Activated CD4-positive, alpha-beta memory T cell treated with anti-CD3 and anti-CD28 coated beads for 36 hours (primary cell): ENCODE data around the gene CIDEB. TPM values are rescaled to one million over a fixed set of nuclear protein-coding genes. Genes with fewer than 3 reads are reported as not detected.
"Not testable (repeated sequence)": the region's sequence is repeated elsewhere in the genome, so short reads cannot be mapped to it uniquely, and the experiment has no call there.

ENCODE experiments used
- CTCF ChIA-PET: fragments of 350-600 bp; sonication (Branson Sonifier 250); formaldehyde crosslinking; loops from one replicate; lab custom pipeline; 2021; ENCODE audit warnings: antibody characterized with exemption, inconsistent platforms; lab: Charles Lee
- POLR2A ChIA-PET: fragments of 350-600 bp; sonication (Branson Sonifier 250); formaldehyde crosslinking; loops from one replicate; lab custom pipeline; 2021; ENCODE audit warnings: antibody characterized with exemption; lab: Charles Lee
- DNase-seq: peaks from one replicate; pipeline ENCODE4 v3.0.0-alpha.2; 2020
- H3K27ac Mint-ChIP-seq: one replicate; pipeline ENCODE4 v1.8.0; 2021; ENCODE audit warnings: mixed read lengths
- H3K27me3 Mint-ChIP-seq: one replicate; pipeline ENCODE4 v1.8.0; 2021; ENCODE audit warnings: mixed read lengths
- H3K36me3 Mint-ChIP-seq: one replicate; pipeline ENCODE4 v1.8.0; 2021; ENCODE audit warnings: mixed read lengths
- H3K4me1 Mint-ChIP-seq: one replicate; pipeline ENCODE4 v1.8.0; 2021; ENCODE audit warnings: low read depth, mixed read lengths
- H3K4me3 Mint-ChIP-seq: one replicate; pipeline ENCODE4 v1.8.0; 2021; ENCODE audit warnings: mild to moderate bottlenecking, mixed read lengths
- H3K9me3 Mint-ChIP-seq: one replicate; pipeline ENCODE4 v1.8.0; 2021; ENCODE audit warnings: mixed read lengths
- intact Hi-C: fragments of 100-400 bp; cut with micrococcal nuclease; formaldehyde crosslinking; loops from one replicate; pipeline ENCODE4 v1.15.1; 2023
- total RNA-seq, 2 experiments: library from RNA; stranded (reverse); gene quantifications; one replicate each; pipeline ENCODE4 v1.2.3, GENCODE V29; 2021

Gene CIDEB
- total RNA-seq, 2 experiments from 2014 or later: 22.6 to 25.8 TPM

GRCh38 chr14:24331731-24332267 is 24.0 kb upstream of the CIDEB start:
- intact Hi-C loops: loop anchor here (1.0 to 5.0 kb wide), 6 partner anchors 21 to 347 kb away; partner anchors contain the start of genes LTB4R, LTB4R2, NFATC4 and RABGGTA
- peaks cover 21% of the 10 kb centered on the region for H3K27me3 Mint-ChIP-seq
- peak overlapping the region; percentile 30 for H3K27ac Mint-ChIP-seq
- H3K4me1 Mint-ChIP-seq: peaks cover 47% of the 10 kb centered on the region
- ChIA-PET POLR2A (interaction anchor here (0.7 to 3.4 kb wide), 6 partner anchors 14 to 132 kb away, joined by 3 to 67 read pairs (median 4); partner anchors contain the start of genes CBLN3, KHNYN and TINF2), CTCF (interaction anchor here (0.6 to 25.4 kb wide), 11 partner anchors 11 to 223 kb away, joined by 3 to 968 read pairs (median 6); partner anchors contain the start of genes CBLN3, CIDEB, KHNYN and LTB4R)
- H3K36me3 Mint-ChIP-seq: peaks cover 6% of the 10 kb centered on the region
- H3K4me3 Mint-ChIP-seq: peak overlapping the region; percentile 78
- H3K9me3 Mint-ChIP-seq: no peaks in the 10 kb centered on the region
- DNase-seq: no peak

GRCh38 chr14:24330973-24331674 is 23.3 kb upstream of the CIDEB start:
- DNase-seq: no peak
- H3K4me1 Mint-ChIP-seq: peaks cover 47% of the 10 kb centered on the region
- ChIA-PET CTCF (interaction anchor here (0.6 to 25.4 kb wide), 5 partner anchors 10 to 222 kb away, joined by 3 to 968 read pairs (median 6); partner anchors contain the start of genes CBLN3, CIDEB, KHNYN and LTB4R), POLR2A (interaction anchor here (1.0 kb wide), 2 partner anchors 88 to 106 kb away, joined by 3 to 6 read pairs; partner anchors contain the start of gene TINF2)
- peaks cover 21% of the 10 kb centered on the region for H3K27me3 Mint-ChIP-seq
- H3K4me3 Mint-ChIP-seq: no peak overlapping the region
- no peaks in the 10 kb centered on the region for H3K9me3 Mint-ChIP-seq
- intact Hi-C loops: loop anchor here (5.0 kb wide), 1 partner anchor 36 kb away; the partner anchor contains the start of gene NFATC4
- peaks cover under 1% of the 10 kb centered on the region for H3K36me3 Mint-ChIP-seq
- no peak overlapping the region for H3K27ac Mint-ChIP-seq

GRCh38 chr14:24329736-24330135 is 22.0 kb upstream of the CIDEB start:
- POLR2A ChIA-PET: interaction anchor here (0.9 kb wide), 1 partner anchor 100 kb away, joined by 3 read pairs; the partner anchor contains the start of genes CBLN3 and KHNYN
- H3K36me3 Mint-ChIP-seq: no peaks in the 10 kb centered on the region
- no peak overlapping the region for H3K4me3 Mint-ChIP-seq
- H3K4me1 Mint-ChIP-seq: peaks cover 42% of the 10 kb centered on the region
- CTCF ChIA-PET: interaction anchor here (0.7 to 25.4 kb wide), 5 partner anchors 20 to 156 kb away, joined by 3 to 968 read pairs (median 3); partner anchors contain the start of genes CBLN3, CIDEB, KHNYN and LTB4R
- peak overlapping the region; percentile 42 for H3K27ac Mint-ChIP-seq
- DNase-seq: peak; percentile 84
- intact Hi-C loops: loop anchor here (5.0 kb wide), 1 partner anchor 38 kb away; the partner anchor contains the start of gene NFATC4
- no peaks in the 10 kb centered on the region for H3K9me3 Mint-ChIP-seq
- H3K27me3 Mint-ChIP-seq: peaks cover 14% of the 10 kb centered on the region

- peaks cover 40% of the 10 kb centered on the region for H3K4me1 Mint-ChIP-seq
- H3K4me3 Mint-ChIP-seq: no peak overlapping the region
- DNase-seq: no peak
- H3K27ac Mint-ChIP-seq: peak overlapping the region; percentile 42
- intact Hi-C loops: no loop called here
- POLR2A ChIA-PET: interaction anchor here (0.9 kb wide), 1 partner anchor 101 kb away, joined by 3 read pairs; the partner anchor contains the start of genes CBLN3 and KHNYN
- peaks cover 12% of the 10 kb centered on the region for H3K27me3 Mint-ChIP-seq
- H3K9me3 Mint-ChIP-seq: no peaks in the 10 kb centered on the region
- CTCF ChIA-PET: interaction anchor here (0.7 to 25.4 kb wide), 5 partner anchors 8 to 156 kb away, joined by 3 to 968 read pairs (median 3); partner anchors contain the start of genes CBLN3, CIDEB, KHNYN and LTB4R
- H3K36me3 Mint-ChIP-seq: no peaks in the 10 kb centered on the region
Measured at GRCh38 chr14:24329073-24329663, 21.4 kb upstream of the CIDEB start.

- H3K27ac Mint-ChIP-seq, H3K4me3 Mint-ChIP-seq, intact Hi-C loops, H3K9me3 Mint-ChIP-seq, POLR2A ChIA-PET, H3K27me3 Mint-ChIP-seq, H3K36me3 Mint-ChIP-seq: not testable (repeated sequence)
- DNase-seq: peak; percentile 60
- CTCF ChIA-PET: interaction anchor here (0.6 to 25.4 kb wide), 7 partner anchors 9 to 236 kb away, joined by 3 to 968 read pairs (median 4); partner anchors contain the start of genes CBLN3, CIDEB, KHNYN and LTB4R
- H3K4me1 Mint-ChIP-seq: peaks cover 31% of the 10 kb centered on the region
Measured at GRCh38 chr14:24327914-24328313, 20.1 kb upstream of the CIDEB start.

GRCh38 chr14:24327303-24327702 is 19.5 kb upstream of the CIDEB start:
- no peaks in the 10 kb centered on the region for H3K9me3 Mint-ChIP-seq
- no peaks in the 10 kb centered on the region for H3K36me3 Mint-ChIP-seq
- peaks cover 3% of the 10 kb centered on the region for H3K27me3 Mint-ChIP-seq
- CTCF ChIA-PET: interaction anchor here (0.9 to 25.4 kb wide), 6 partner anchors 9 to 236 kb away, joined by 3 to 968 read pairs (median 4); partner anchors contain the start of genes CBLN3, CIDEB, KHNYN and LTB4R
- intact Hi-C loops: no loop called here
- H3K4me3 Mint-ChIP-seq: no peak overlapping the region
- peaks cover 27% of the 10 kb centered on the region for H3K4me1 Mint-ChIP-seq
- DNase-seq: no peak
- H3K27ac Mint-ChIP-seq: no peak overlapping the region
- POLR2A ChIA-PET: no interaction called here

GRCh38 chr14:24325963-24326362 is 18.2 kb upstream of the CIDEB start:
- ChIA-PET POLR2A (no interaction called here), CTCF (interaction anchor here (1.0 to 25.4 kb wide), 3 partner anchors 14 to 108 kb away, joined by 3 to 968 read pairs (median 235); partner anchors contain the start of genes CBLN3, CIDEB, KHNYN and LTB4R)
- intact Hi-C loops: no loop called here
- no peaks in the 10 kb centered on the region for H3K27me3 Mint-ChIP-seq
- no peaks in the 10 kb centered on the region for H3K36me3 Mint-ChIP-seq
- peaks cover 20% of the 10 kb centered on the region for H3K4me1 Mint-ChIP-seq
- no peak overlapping the region for H3K4me3 Mint-ChIP-seq
- no peaks in the 10 kb centered on the region for H3K9me3 Mint-ChIP-seq
- DNase-seq: no peak
- H3K27ac Mint-ChIP-seq: no peak overlapping the region

GRCh38 chr14:24325041-24325530 is 17.3 kb upstream of the CIDEB start:
- no peaks in the 10 kb centered on the region for H3K9me3 Mint-ChIP-seq
- no peaks in the 10 kb centered on the region for H3K27me3 Mint-ChIP-seq
- H3K4me1 Mint-ChIP-seq: peaks cover 19% of the 10 kb centered on the region
- no peak overlapping the region for H3K4me3 Mint-ChIP-seq
- ChIA-PET POLR2A (no interaction called here), CTCF (interaction anchor here (1.0 to 25.4 kb wide), 5 partner anchors 9 to 108 kb away, joined by 3 to 968 read pairs (median 5); partner anchors contain the start of genes CBLN3, CIDEB, KHNYN and LTB4R)
- DNase-seq: no peak
- no peaks in the 10 kb centered on the region for H3K36me3 Mint-ChIP-seq
- intact Hi-C loops: no loop called here
- H3K27ac Mint-ChIP-seq: no peak overlapping the region

- H3K4me3 Mint-ChIP-seq: no peak overlapping the region
- peaks cover 8% of the 10 kb centered on the region for H3K4me1 Mint-ChIP-seq
- POLR2A ChIA-PET: interaction anchor here (0.6 kb wide), 1 partner anchor 110 kb away, joined by 4 read pairs; no protein-coding TSS in a partner anchor
- intact Hi-C loops: no loop called here
- H3K36me3 Mint-ChIP-seq: no peaks in the 10 kb centered on the region
- DNase-seq: no peak
- no peaks in the 10 kb centered on the region for H3K27me3 Mint-ChIP-seq
- H3K27ac Mint-ChIP-seq: no peak overlapping the region
- H3K9me3 Mint-ChIP-seq: no peaks in the 10 kb centered on the region
- CTCF ChIA-PET: interaction anchor here (7.2 to 25.4 kb wide), 3 partner anchors 9 to 109 kb away, joined by 31 to 968 read pairs (median 235); partner anchors contain the start of genes CBLN3, CIDEB, KHNYN and LTB4R
Measured at GRCh38 chr14:24324024-24324423, 16.2 kb upstream of the CIDEB start.

- CTCF ChIA-PET: interaction anchor here (0.6 to 25.4 kb wide), 5 partner anchors 10 to 110 kb away, joined by 3 to 968 read pairs (median 31); partner anchors contain the start of genes CBLN3, CIDEB, KHNYN and LTB4R
- no peaks in the 10 kb centered on the region for H3K27me3 Mint-ChIP-seq
- no peak overlapping the region for H3K27ac Mint-ChIP-seq
- no peak overlapping the region for H3K4me3 Mint-ChIP-seq
- intact Hi-C loops: no loop called here
- H3K9me3 Mint-ChIP-seq: no peaks in the 10 kb centered on the region
- H3K36me3 Mint-ChIP-seq: no peaks in the 10 kb centered on the region
- H3K4me1 Mint-ChIP-seq: peaks cover 3% of the 10 kb centered on the region
- DNase-seq: no peak
- POLR2A ChIA-PET: no interaction called here
Measured at GRCh38 chr14:24323341-24323740, 15.6 kb upstream of the CIDEB start.

- DNase-seq: no peak
- no peaks in the 10 kb centered on the region for H3K9me3 Mint-ChIP-seq
- peaks cover 7% of the 10 kb centered on the region for H3K4me1 Mint-ChIP-seq
- H3K36me3 Mint-ChIP-seq: no peaks in the 10 kb centered on the region
- intact Hi-C loops: no loop called here
- no peak overlapping the region for H3K27ac Mint-ChIP-seq
- POLR2A ChIA-PET: no interaction called here
- H3K27me3 Mint-ChIP-seq: no peaks in the 10 kb centered on the region
- CTCF ChIA-PET: interaction anchor here (0.6 to 25.4 kb wide), 6 partner anchors 10 to 111 kb away, joined by 3 to 968 read pairs (median 18); partner anchors contain the start of genes CBLN3, CIDEB, KHNYN and LTB4R
- no peak overlapping the region for H3K4me3 Mint-ChIP-seq
Measured at GRCh38 chr14:24322672-24323071, 14.9 kb upstream of the CIDEB start.
